ENCODE data around the gene BTG2.
A peak's percentile ranks its signal among the peaks of the same experiment; 100 is the strongest.

BTG2 gene

GRCh38 chr1:203320591-203321272 lies 15.4 kb downstream of the BTG2 start:
- H3K4me1 ChIP-seq (ENCODE audit: control insufficient read depth, insufficient read depth, low read length) = peaks cover 52% of the 10 kb centered on the region
- no peaks in the 10 kb centered on the region for H3K36me3 ChIP-seq (ENCODE audit: control insufficient read depth in 2 of 2, insufficient read depth in 2 of 2, low read length in 2 of 2)
- H3K9ac ChIP-seq (ENCODE audit: low read length in 2 of 2) = no peak overlapping the region
- no peaks in the 10 kb centered on the region for H3K27me3 ChIP-seq (ENCODE audit: control insufficient read depth in 1 of 2, insufficient read depth in 2 of 2, low read length in 2 of 2)
- H3K27ac ChIP-seq (ENCODE audit: low read length) = no peak overlapping the region
- no peak overlapping the region for H3K4me3 ChIP-seq (ENCODE audit: low read length in 2 of 2)
- no peaks in the 10 kb centered on the region for H3K9me3 ChIP-seq (ENCODE audit: control insufficient read depth in 2 of 2, low read length in 2 of 2)

DNA sequence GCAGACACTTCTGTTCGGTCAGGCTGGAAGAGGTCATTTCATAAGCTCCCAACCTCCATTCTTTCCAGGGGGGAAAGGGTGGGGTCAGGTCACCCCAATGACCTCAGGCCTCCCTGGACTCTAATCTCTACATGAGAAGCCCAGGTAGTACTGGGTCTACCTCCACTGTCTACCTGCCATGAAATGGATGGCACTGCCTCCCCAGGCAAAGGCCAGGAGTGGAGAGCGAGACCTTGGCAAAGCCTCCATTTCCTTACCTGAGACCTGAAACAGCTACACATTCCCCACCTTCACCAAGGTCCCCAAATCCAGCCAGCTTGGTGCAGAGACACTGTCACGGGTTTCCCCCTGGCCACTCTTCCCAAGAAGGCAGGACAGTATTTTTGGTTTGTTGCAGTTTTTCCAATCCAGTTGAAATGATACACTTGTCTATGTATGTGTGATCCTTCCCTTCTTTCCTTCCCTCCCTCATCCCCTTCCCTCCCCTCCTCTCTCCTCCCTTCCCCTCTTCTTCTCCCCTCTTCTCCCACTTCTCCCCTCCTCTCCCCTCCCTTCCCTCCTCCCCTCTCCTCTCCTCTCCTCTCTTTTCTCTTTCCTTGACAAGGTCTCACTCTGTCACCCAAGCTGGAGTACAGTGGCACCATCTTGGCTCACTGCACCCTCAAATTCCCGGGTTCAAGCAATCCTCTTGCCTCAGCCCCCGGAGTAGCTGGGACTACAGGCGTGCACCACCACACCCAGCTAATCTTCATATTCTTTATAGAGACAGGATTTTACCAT lies 16.1 kb downstream of the BTG2 start:
- H3K4me1 ChIP-seq (ENCODE audit: control insufficient read depth, insufficient read depth, low read length) = peaks cover 54% of the 10 kb centered on the region
- no peak overlapping the region for H3K27ac ChIP-seq (ENCODE audit: low read length)
- no peak overlapping the region for H3K9ac ChIP-seq (ENCODE audit: low read length in 2 of 2)

DNA sequence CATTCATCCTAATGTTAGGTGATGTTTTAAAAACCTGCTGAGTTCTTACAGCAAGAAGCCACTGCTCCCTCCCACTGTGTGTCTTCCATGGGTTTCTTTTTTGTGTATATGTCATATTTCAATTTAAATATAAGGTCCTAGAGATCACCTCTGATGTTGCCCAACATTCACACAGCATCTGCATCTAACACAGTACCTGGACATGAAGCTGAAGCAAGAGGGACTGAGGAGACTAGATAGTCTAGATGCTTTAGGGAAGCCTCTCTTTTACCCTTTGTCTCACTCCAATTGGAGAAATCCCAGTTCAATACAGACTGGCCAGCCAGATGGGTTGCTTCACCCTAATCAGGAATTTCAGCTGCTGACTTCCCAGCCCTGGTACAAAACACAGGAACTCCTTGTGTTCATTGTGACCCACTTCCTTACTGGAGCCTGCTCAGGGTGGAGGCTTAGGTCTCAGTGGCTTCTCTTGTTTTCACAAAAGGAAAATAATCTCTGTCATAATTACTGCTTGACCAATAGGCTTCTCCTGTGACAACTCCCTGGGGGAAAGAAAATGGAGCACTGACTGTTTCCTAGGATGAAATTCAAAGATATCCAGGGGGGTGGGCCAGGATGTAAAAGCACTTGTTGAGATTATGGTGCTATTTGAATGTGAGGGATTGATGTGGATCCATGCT lies 17.3 kb downstream of the BTG2 start:
- Histone ChIP-seq H3K9me3 (ENCODE audit: control insufficient read depth in 2 of 2, low read length in 2 of 2) (no peaks in the 10 kb centered on the region), H3K27ac (ENCODE audit: low read length) (peak overlapping the region; percentile 24)

More for the DNA sequence above, 16.1 kb downstream of the BTG2 start:
- Histone ChIP-seq H3K4me3 (ENCODE audit: low read length in 2 of 2) (peak overlapping the region in 1 of 2 donors; percentile 15), H3K9me3 (ENCODE audit: control insufficient read depth in 2 of 2, low read length in 2 of 2) (no peaks in the 10 kb centered on the region), H3K36me3 (ENCODE audit: control insufficient read depth in 2 of 2, insufficient read depth in 2 of 2, low read length in 2 of 2) (no peaks in the 10 kb centered on the region), H3K27me3 (ENCODE audit: control insufficient read depth in 1 of 2, insufficient read depth in 2 of 2, low read length in 2 of 2) (no peaks in the 10 kb centered on the region)

GRCh38 chr1:203323587-203323986 lies 18.3 kb downstream of the BTG2 start:
- H3K9ac ChIP-seq (ENCODE audit: low read length in 2 of 2) = no peak overlapping the region
- H3K27ac ChIP-seq (ENCODE audit: low read length) = peak overlapping the region; percentile 95
- H3K4me3 ChIP-seq (ENCODE audit: low read length in 2 of 2) = no peak overlapping the region
- H3K36me3 ChIP-seq (ENCODE audit: control insufficient read depth in 2 of 2, insufficient read depth in 2 of 2, low read length in 2 of 2) = no peaks in the 10 kb centered on the region
- peaks cover 59% of the 10 kb centered on the region for H3K4me1 ChIP-seq (ENCODE audit: control insufficient read depth, insufficient read depth, low read length)
- H3K9me3 ChIP-seq (ENCODE audit: control insufficient read depth in 2 of 2, low read length in 2 of 2) = no peaks in the 10 kb centered on the region
- H3K27me3 ChIP-seq (ENCODE audit: control insufficient read depth in 1 of 2, insufficient read depth in 2 of 2, low read length in 2 of 2) = no peaks in the 10 kb centered on the region

More for the DNA sequence above, 17.3 kb downstream of the BTG2 start:
- Histone ChIP-seq H3K36me3 (ENCODE audit: control insufficient read depth in 2 of 2, insufficient read depth in 2 of 2, low read length in 2 of 2) (no peaks in the 10 kb centered on the region), H3K4me1 (ENCODE audit: control insufficient read depth, insufficient read depth, low read length) (peaks cover 55% of the 10 kb centered on the region), H3K9ac (ENCODE audit: low read length in 2 of 2) (no peak overlapping the region), H3K4me3 (ENCODE audit: low read length in 2 of 2) (no peak overlapping the region), H3K27me3 (ENCODE audit: control insufficient read depth in 1 of 2, insufficient read depth in 2 of 2, low read length in 2 of 2) (no peaks in the 10 kb centered on the region)

DNA sequence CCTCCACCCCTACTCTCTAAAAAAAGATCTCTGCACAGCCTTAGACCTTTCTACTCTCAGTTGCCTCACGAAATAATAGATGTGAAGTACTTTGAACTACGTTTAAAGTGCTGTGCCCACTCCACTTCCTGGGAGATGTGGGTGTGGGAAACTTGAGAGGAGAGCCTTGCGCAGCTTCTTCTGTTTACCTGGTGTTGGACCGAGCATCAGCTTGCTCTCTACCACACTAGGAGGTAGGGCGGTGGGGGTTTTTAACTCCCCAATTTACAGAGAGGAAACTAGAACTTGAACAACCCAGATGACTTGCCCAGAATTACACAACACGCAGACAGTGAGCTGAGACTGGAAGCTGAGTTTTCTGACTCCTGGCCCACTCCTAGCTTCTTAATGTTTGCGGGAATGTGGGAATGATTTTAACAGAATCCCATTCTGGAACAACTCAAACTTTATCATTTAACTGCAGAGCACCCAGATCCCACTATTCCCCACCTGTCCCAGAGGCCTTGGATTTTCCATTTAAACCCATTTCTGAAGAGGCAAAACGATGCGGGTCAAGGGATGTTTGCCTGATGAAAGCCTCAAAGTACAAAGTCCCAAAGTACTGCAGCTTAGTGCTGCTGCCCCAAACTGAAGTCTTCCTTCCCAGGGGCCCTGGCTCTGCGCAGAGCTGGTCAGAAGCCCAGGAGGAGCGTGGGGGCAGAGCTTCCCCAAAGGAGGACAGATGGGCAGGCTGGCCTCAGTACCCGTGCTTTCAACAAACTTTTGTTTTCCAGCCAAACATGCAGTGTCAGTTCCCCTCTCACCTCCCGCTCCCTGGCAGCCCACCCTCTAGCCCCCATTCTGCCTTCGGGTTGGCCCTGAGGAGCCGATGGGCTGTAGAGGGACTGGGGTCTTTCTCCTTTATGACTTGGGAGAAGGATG lies 19.0 kb downstream of the BTG2 start:
- Histone ChIP-seq H3K4me1 (ENCODE audit: control insufficient read depth, insufficient read depth, low read length) (peaks cover 59% of the 10 kb centered on the region), H3K9ac (ENCODE audit: low read length in 2 of 2) (peak overlapping the region in 1 of 2 donors; percentile 36), H3K4me3 (ENCODE audit: low read length in 2 of 2) (peak overlapping the region in 1 of 2 donors; percentile 47), H3K36me3 (ENCODE audit: control insufficient read depth in 2 of 2, insufficient read depth in 2 of 2, low read length in 2 of 2) (no peaks in the 10 kb centered on the region), H3K27ac (ENCODE audit: low read length) (peak overlapping the region; percentile 95), H3K27me3 (ENCODE audit: control insufficient read depth in 1 of 2, insufficient read depth in 2 of 2, low read length in 2 of 2) (no peaks in the 10 kb centered on the region), H3K9me3 (ENCODE audit: control insufficient read depth in 2 of 2, low read length in 2 of 2) (no peaks in the 10 kb centered on the region)

DNA sequence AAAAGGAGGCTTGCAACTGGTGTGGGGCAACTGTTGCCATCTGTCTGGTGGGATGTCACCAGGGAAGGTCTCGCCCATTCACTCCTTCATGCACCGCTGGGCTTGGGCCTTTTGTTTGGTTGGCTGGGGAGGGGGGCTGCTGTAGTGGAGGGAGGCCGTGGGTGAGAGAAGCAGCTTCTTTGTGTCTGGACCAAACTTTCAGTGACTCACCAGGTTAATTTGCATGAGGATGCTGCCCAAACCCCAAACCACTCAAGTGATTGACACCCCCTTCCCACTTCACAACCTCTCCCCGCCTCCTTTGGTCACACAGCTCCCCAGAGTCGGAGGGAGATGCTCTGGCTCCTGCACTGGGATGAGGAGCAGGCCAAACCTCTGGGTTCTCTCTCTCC lies 19.7 kb downstream of the BTG2 start:
- H3K27me3 ChIP-seq (ENCODE audit: control insufficient read depth in 1 of 2, insufficient read depth in 2 of 2, low read length in 2 of 2) = no peaks in the 10 kb centered on the region
- peak overlapping the region; percentile 95 for H3K27ac ChIP-seq (ENCODE audit: low read length)
- peaks cover 59% of the 10 kb centered on the region for H3K4me1 ChIP-seq (ENCODE audit: control insufficient read depth, insufficient read depth, low read length)
- peak overlapping the region in 1 of 2 donors; percentile 47 for H3K9ac ChIP-seq (ENCODE audit: low read length in 2 of 2)
- peak overlapping the region in 1 of 2 donors; percentile 47 for H3K4me3 ChIP-seq (ENCODE audit: low read length in 2 of 2)
- H3K36me3 ChIP-seq (ENCODE audit: control insufficient read depth in 2 of 2, insufficient read depth in 2 of 2, low read length in 2 of 2) = no peaks in the 10 kb centered on the region
- H3K9me3 ChIP-seq (ENCODE audit: control insufficient read depth in 2 of 2, low read length in 2 of 2) = no peaks in the 10 kb centered on the region

DNA sequence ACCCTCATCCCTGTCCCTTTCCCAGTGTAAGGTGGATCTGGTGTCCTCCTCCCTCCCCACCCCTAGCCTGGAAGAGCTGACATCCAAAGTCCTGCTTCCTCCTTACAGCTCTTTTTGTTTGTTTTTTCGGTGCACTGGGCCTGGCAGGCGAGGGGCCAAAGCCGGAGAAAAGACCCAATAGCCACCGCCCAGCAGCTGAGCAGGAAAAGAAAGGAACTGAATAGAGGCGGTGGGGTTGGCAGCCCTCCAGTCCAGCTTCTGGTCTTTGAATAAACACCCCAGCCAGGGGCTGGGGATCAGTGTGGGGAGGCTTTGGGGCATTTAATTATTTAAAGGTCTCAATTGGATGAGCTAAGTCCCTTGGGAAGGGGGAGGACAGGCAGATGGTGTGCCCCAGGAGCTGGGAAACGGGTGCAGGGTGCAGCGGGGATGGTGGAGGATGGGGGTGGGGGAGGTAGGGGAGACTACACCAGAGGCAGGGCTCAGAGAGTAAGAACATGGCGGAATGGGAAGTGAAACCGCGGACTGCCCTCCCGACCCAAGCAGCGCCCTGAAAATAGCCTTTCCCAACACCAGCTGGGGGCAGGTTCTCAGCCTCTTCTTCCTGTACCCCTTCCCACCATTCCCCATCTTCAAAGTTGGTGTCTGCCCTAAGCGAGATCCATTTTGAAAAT lies 20.2 kb downstream of the BTG2 start:
- Histone ChIP-seq H3K9me3 (ENCODE audit: control insufficient read depth in 2 of 2, low read length in 2 of 2) (no peaks in the 10 kb centered on the region), H3K36me3 (ENCODE audit: control insufficient read depth in 2 of 2, insufficient read depth in 2 of 2, low read length in 2 of 2) (no peaks in the 10 kb centered on the region), H3K4me1 (ENCODE audit: control insufficient read depth, insufficient read depth, low read length) (peaks cover 59% of the 10 kb centered on the region), H3K27me3 (ENCODE audit: control insufficient read depth in 1 of 2, insufficient read depth in 2 of 2, low read length in 2 of 2) (no peaks in the 10 kb centered on the region), H3K4me3 (ENCODE audit: low read length in 2 of 2) (no peak overlapping the region), H3K27ac (ENCODE audit: low read length) (peak overlapping the region; percentile 95), H3K9ac (ENCODE audit: low read length in 2 of 2) (peak overlapping the region in 1 of 2 donors; percentile 47)

GRCh38 chr1:203326830-203327683 lies 21.7 kb downstream of the BTG2 start:
- Histone ChIP-seq H3K4me1 (ENCODE audit: control insufficient read depth, insufficient read depth, low read length) (peaks cover 47% of the 10 kb centered on the region), H3K36me3 (ENCODE audit: control insufficient read depth in 2 of 2, insufficient read depth in 2 of 2, low read length in 2 of 2) (no peaks in the 10 kb centered on the region), H3K9me3 (ENCODE audit: control insufficient read depth in 2 of 2, low read length in 2 of 2) (no peaks in the 10 kb centered on the region), H3K27me3 (ENCODE audit: control insufficient read depth in 1 of 2, insufficient read depth in 2 of 2, low read length in 2 of 2) (no peaks in the 10 kb centered on the region), H3K27ac (ENCODE audit: low read length) (peak overlapping the region; percentile 95), H3K9ac (ENCODE audit: low read length in 2 of 2) (peak overlapping the region; percentile 72 to 80), H3K4me3 (ENCODE audit: low read length in 2 of 2) (peak overlapping the region; percentile 71 to 75)

DNA sequence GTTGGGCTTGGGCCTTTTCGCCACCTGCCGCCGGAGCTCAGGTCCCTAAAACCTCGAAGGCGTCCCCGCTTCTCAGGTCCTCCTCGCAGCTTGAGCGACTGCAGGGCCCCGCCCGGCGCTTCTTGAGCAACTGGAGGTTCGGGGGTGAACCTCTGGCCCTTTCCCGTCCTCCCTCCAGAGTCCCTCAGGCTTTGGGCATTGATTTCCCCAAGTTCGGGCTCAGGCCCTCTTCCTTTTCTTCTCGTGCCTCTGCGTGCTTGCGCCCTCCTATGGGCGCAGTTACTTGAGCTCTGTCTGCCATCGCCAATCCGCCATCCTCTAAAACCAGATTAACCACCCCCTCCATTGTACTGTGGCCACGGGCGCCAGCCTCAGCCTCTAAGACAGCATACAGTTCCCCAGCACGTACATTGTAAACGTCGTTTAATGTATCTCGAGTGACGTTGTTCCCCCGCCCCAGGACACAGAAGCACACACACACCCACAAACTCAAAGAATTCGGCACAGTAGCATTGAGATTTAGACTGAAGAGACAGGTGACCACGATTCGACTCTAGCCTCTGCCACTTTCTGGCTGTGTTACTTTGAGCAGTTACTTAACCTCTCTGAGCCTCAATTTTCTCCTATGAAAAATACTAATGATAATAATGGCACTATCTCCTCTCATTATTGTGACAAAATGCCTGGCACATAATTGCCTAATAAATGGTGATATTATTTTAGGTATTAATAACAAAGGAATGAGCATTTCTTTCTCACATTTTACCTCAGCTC lies 22.6 kb downstream of the BTG2 start:
- Histone ChIP-seq H3K4me1 (ENCODE audit: control insufficient read depth, insufficient read depth, low read length) (peaks cover 45% of the 10 kb centered on the region), H3K4me3 (ENCODE audit: low read length in 2 of 2) (peak overlapping the region; percentile 42 to 75), H3K9me3 (ENCODE audit: control insufficient read depth in 2 of 2, low read length in 2 of 2) (no peaks in the 10 kb centered on the region), H3K36me3 (ENCODE audit: control insufficient read depth in 2 of 2, insufficient read depth in 2 of 2, low read length in 2 of 2) (no peaks in the 10 kb centered on the region), H3K9ac (ENCODE audit: low read length in 2 of 2) (peak overlapping the region; percentile 72 to 80), H3K27me3 (ENCODE audit: control insufficient read depth in 1 of 2, insufficient read depth in 2 of 2, low read length in 2 of 2) (no peaks in the 10 kb centered on the region), H3K27ac (ENCODE audit: low read length) (peak overlapping the region; percentile 95)

Measured in stomach smooth muscle (tissue), 2 donors.